BE2C (cell line): Measurements from ENCODE around the gene GHR.
"Not testable (repeated sequence)": the region's sequence is repeated elsewhere in the genome, so short reads cannot be mapped to it uniquely, and the experiment has no call there.

Experiments
- DNase-seq: peaks from one replicate; pipeline ENCODE4 v3.0.0-alpha.2; 2020
- H3K27me3 ChIP-seq: fragments of 250-450 bp; sonication (Bioruptor Pico); 2 replicates; pipeline ENCODE4 v1.5.1; 2020; ENCODE audit warnings: mild to moderate bottlenecking
- H3K36me3 ChIP-seq: fragments of 250-450 bp; sonication (Bioruptor Pico); 2 replicates; pipeline ENCODE4 v1.5.1; 2020; ENCODE audit warnings: mild to moderate bottlenecking
- H3K4me1 ChIP-seq: fragments of 250-450 bp; sonication (Bioruptor Pico); 2 replicates; pipeline ENCODE4 v1.5.1; 2020
- H3K4me3 ChIP-seq: 2 replicates; pipeline ENCODE4 v1.5.1; 2011; ENCODE audit warnings: low read depth, low read length
- H3K9me3 ChIP-seq: fragments of 250-450 bp; sonication (Bioruptor Pico); 2 replicates; pipeline ENCODE4 v1.5.1; 2020
- TF ChIP-seq, protein P1 (sequence below): IDR thresholded peaks from 2 replicates; pipeline ENCODE4 v1.5.1; 2012; ENCODE audit warnings: mild to moderate bottlenecking, low read depth, low read length

GHR gene

DNA sequence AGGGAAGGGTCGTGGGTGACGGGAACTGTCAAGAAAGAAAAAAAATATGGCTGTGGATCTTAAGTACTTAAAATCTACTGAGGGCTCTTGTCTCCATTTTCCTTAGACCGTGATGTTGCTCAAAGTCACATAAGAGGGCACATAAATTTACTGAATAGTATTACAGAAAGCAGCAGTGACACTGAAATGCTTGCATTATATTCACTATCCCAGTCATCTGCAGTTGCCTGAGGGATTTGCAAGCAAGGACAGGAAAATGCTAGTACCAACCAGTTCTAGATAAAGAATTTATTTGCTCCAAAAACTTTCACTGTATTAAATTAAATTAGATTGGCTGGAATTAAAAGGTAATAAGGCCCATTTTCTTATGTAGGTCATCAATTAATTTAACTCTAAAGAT is 226.8 kb downstream of the GHR start:
- Histone ChIP-seq H3K4me1 (no peaks in the 10 kb centered on the region), H3K27me3 (no peaks in the 10 kb centered on the region), H3K36me3 (no peaks in the 10 kb centered on the region), H3K4me3 (no peak overlapping the region), H3K9me3 (no peaks in the 10 kb centered on the region)
- TF ChIP-seq, protein P1, sequence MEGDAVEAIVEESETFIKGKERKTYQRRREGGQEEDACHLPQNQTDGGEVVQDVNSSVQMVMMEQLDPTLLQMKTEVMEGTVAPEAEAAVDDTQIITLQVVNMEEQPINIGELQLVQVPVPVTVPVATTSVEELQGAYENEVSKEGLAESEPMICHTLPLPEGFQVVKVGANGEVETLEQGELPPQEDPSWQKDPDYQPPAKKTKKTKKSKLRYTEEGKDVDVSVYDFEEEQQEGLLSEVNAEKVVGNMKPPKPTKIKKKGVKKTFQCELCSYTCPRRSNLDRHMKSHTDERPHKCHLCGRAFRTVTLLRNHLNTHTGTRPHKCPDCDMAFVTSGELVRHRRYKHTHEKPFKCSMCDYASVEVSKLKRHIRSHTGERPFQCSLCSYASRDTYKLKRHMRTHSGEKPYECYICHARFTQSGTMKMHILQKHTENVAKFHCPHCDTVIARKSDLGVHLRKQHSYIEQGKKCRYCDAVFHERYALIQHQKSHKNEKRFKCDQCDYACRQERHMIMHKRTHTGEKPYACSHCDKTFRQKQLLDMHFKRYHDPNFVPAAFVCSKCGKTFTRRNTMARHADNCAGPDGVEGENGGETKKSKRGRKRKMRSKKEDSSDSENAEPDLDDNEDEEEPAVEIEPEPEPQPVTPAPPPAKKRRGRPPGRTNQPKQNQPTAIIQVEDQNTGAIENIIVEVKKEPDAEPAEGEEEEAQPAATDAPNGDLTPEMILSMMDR: no peak
- DNase-seq: no peak

DNA sequence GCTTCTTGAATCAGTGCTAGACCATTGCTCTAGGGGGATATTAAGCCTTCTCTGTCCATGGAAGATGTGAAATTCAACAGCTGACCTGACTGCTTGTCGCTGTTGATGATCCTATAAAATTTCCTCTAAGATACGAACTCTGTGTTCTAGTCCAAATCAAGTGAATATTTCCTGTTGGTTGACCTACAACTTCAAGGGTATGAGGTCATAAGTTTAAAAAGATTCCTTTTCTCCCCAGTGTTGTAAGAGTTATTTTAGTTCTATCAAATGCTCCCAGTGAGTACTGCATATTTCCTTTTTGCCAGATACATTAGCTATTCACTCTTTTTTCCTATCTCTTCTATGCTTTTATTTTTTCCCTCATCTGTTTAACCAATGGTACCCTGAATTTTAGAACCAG is 230.5 kb downstream of the GHR start:
- Histone ChIP-seq H3K27me3 (no peaks in the 10 kb centered on the region), H3K36me3 (no peaks in the 10 kb centered on the region), H3K4me3 (no peak overlapping the region), H3K9me3 (no peaks in the 10 kb centered on the region), H3K4me1 (no peaks in the 10 kb centered on the region)
- TF ChIP-seq, protein P1: no peak
- no peak for DNase-seq

DNA sequence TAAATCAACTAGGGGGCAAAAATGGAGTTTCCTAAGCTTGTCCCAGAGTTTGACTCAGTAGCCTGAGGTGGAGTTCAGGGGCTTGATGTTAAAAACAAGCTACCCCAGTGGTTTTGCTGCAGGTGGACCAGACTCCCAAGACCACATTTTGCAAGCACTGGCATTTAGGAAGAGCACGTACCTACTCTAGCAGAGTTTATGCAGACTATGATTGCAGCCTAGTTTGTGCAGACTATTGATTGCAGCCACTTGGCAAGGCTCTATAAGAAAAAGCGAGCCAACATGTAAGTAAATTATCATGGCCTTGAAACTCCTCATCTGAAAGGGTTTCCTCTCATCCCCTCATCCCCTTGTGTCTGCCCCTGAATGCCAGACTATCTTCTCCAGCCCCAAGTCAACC is 231.4 kb downstream of the GHR start:
- no peaks in the 10 kb centered on the region for H3K9me3 ChIP-seq
- H3K4me1 ChIP-seq: no peaks in the 10 kb centered on the region
- H3K4me3 ChIP-seq: no peak overlapping the region
- no peaks in the 10 kb centered on the region for H3K36me3 ChIP-seq
- H3K27me3 ChIP-seq: no peaks in the 10 kb centered on the region
- TF ChIP-seq, protein P1: no peak
- DNase-seq: no peak

DNA sequence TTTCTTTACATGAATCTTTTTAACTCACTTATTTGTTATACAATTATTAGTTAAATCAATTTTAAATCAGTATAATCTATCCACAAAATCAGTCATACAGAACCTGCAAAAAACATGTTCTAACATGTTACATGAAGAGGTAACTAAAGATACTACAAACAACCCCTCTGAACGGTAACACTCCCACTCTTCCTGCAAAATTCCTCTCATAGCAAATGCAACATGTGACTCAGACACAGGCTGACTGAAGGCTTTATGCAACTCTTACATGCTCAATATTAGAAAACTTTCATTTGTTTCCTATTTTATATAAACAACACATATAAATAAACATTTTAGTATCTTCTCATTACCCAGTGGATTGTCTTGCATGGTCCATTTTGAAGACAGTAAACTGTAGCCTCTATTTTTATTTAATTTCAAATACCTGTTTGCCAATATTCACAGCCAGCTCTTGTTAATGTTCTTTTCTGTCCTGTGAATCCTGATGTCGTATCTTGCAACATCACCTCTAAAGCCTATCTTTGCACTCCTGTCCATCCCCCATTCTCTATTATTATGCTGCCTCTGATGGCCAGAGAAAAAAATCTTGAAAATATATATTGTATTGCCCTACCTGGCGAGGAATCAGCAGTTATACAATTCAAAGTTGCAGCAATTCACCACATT is 232.9 kb downstream of the GHR start:
- DNase-seq: no peak
- Histone ChIP-seq H3K27me3 (no peaks in the 10 kb centered on the region), H3K36me3 (no peaks in the 10 kb centered on the region), H3K4me3 (no peak overlapping the region), H3K9me3 (no peaks in the 10 kb centered on the region), H3K4me1 (no peaks in the 10 kb centered on the region)
- TF ChIP-seq, protein P1: no peak

DNA sequence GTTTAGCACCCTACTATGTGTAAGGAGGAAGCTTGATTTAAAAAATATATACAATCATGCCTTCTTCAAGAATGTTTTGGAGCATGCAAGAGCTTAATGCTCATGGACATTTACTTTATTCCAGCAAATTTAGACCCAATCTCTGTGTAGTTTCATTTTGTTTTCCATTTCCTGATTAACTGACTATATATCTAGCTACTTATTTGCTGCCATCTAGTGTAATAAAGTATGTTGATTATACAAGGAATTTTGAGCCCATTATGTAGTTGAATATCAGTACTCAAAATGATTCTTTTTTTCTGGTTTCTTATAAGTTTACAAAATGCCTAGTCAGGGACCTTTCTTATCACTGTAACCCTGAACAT is 233.4 kb downstream of the GHR start:
- TF ChIP-seq, protein P1: no peak
- Histone ChIP-seq H3K27me3 (no peaks in the 10 kb centered on the region), H3K36me3 (no peaks in the 10 kb centered on the region), H3K4me1 (no peaks in the 10 kb centered on the region), H3K4me3 (no peak overlapping the region), H3K9me3 (no peaks in the 10 kb centered on the region)
- no peak for DNase-seq

DNA sequence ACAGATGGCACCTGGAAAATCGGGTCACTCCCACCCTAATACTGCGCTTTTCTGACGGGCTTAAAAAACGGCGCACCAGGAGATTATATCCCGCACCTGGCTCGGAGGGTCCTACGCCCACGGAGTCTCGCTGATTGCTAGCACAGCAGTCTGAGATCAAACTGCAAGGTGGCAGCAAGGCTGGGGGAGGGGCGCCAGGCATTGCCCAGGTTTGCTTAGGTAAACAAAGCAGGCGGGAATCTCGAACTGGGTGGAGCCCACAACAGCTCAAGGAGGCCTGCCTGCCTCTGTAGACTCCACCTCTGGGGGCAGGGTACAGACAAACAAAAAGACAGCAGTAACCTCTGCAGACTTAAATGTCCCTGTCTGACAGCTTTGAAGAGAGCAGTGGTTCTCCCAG is 236.6 kb downstream of the GHR start:
- H3K4me3 ChIP-seq, DNase-seq, H3K4me1 ChIP-seq, H3K36me3 ChIP-seq, H3K27me3 ChIP-seq, H3K9me3 ChIP-seq: not testable (repeated sequence)

DNA sequence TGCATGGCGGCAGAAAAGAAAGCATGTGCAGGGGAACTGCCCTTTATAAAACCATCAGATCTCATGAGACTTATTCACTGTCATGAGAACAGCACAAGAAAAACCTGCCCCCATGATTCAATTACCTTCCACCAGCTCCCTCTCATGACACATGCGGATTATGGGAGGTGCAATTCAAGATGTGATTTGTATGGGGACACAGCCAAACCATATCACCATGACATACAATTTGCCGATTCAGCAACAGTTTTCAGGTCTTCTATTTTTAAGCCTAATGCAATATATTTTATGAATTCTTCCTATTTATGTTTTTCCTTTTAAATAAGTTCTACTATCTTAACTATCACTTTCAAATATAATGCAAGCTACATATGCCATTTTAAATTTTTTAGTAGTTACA is 242.6 kb downstream of the GHR start:
- DNase-seq: no peak
- Histone ChIP-seq H3K36me3 (no peaks in the 10 kb centered on the region), H3K4me1 (no peaks in the 10 kb centered on the region), H3K9me3 (no peaks in the 10 kb centered on the region), H3K4me3 (no peak overlapping the region), H3K27me3 (no peaks in the 10 kb centered on the region)
- TF ChIP-seq, protein P1: no peak
